ENCODE measurements around the gene LAMC2.

The LAMC2 gene

DNA sequence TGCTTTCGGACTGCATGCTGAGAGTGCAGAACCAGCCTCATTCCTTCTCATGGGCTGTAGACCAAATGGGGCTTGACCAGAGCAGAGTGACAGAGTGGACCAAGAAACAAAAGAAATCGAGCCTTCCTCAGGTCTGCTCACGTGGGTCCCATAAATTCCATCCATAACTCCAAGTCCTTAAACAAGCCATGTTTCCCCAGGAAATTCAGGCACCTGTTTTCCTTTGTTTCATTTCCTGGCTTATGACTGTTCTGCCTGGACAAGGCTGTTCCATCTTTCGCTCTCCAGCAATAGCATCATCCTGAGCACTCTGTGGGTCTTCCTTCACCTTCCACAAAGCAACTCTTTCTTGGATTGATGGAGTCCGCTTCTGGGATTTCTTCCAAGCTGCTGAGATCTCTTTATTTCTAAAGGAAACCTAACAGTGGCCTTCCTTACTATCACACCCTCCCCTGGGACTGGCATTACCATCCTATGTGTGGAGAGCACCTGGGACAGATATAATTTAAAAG, 63.9 kb downstream of the LAMC2 start:
- Histone ChIP-seq H3K4me3 (no peak overlapping the region), H3K27ac (no peak overlapping the region)
- no peak for TF ChIP-seq CTCF (IDR thresholded peaks at IDR 0.05)
- DNase-seq (ENCODE audit: low spot score), result no peak

DNA sequence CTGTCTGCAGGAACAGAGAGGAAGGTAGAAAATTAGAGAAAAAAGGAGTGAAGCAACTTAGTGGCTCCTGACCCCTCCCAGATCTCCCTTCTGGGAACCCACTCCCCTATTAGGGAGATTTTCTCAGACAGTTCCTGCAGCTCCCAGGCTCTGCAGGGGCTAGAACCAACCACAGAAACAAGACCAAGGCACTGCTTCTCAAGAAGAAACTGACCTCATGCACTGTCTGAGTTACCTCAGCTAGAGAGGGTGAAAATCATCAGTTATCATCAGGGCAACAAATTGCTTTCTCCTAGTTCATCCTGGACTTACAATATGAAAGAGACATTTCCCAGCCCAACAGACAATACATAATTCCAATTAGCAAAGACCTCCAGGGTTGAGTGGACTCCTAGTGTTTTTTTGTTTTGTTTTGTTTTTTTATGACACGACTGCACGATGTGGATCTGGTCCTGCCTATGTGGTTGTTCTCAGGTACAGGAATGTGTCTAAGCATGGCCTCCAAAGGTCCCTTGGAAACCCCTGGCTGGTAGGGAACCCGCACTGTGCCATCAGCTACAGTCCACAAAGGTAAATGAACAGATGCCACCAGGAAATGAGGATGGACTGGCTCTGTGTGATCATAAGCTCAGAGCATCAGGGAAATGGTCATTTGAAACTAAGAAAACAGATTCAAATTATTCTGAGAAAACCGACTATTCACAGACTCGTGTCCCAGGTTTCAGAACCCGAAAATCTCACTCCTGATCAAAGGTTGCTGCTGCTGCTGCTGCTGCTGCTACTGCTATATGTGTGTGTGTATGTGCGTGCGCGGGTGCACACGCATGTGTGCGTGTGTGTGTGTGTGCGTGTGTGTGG, 65.3 kb downstream of the LAMC2 start:
- no peak overlapping the region for H3K4me3 ChIP-seq
- no peak for TF ChIP-seq CTCF (IDR thresholded peaks at IDR 0.05)
- DNase-seq (ENCODE audit: low spot score), result no peak
- no peak overlapping the region for H3K27ac ChIP-seq

GRCh38 chr1:183251959-183252450, 65.9 kb downstream of the LAMC2 start:
- H3K27ac ChIP-seq, result no peak overlapping the region
- DNase-seq (ENCODE audit: low spot score), result no peak
- H3K4me3 ChIP-seq, result no peak overlapping the region
- TF ChIP-seq CTCF (IDR thresholded peaks at IDR 0.05), result no peak

- no peak overlapping the region for H3K27ac ChIP-seq
- no peak overlapping the region for H3K4me3 ChIP-seq
- DNase-seq (ENCODE audit: low spot score), result no peak
- no peak for TF ChIP-seq CTCF (IDR thresholded peaks at IDR 0.05)
Observed at GRCh38 chr1:183255073-183255472, 69.0 kb downstream of the LAMC2 start.

GRCh38 chr1:183259924-183260323, 73.9 kb downstream of the LAMC2 start:
- no peak overlapping the region for H3K27ac ChIP-seq
- no peak for DNase-seq (ENCODE audit: low spot score)
- no peak overlapping the region for H3K4me3 ChIP-seq
- TF ChIP-seq CTCF (IDR thresholded peaks at IDR 0.05), result no peak

GRCh38 chr1:183262628-183263200, 76.7 kb downstream of the LAMC2 start:
- H3K4me3 ChIP-seq, result no peak overlapping the region
- no peak for DNase-seq (ENCODE audit: low spot score)

More at GRCh38 chr1:183262628-183263200, 76.7 kb downstream of the LAMC2 start:
- no peak for TF ChIP-seq CTCF (IDR thresholded peaks at IDR 0.05)
- no peak overlapping the region for H3K27ac ChIP-seq

Measured in coronary artery (tissue), 2 donors.